Measurements from ENCODE around the gene NFATC2.

The NFATC2 gene

GRCh38 chr20:51449498-51450220, 92.9 kb downstream of the NFATC2 start:
- H3K27ac ChIP-seq (ENCODE audit: low read depth, low read length), result no peak overlapping the region

GRCh38 chr20:51447765-51448148, 94.8 kb downstream of the NFATC2 start:
- no peaks in the 10 kb centered on the region for H3K27me3 ChIP-seq (ENCODE audit: control insufficient read depth, insufficient read depth, low read length)
- no peak overlapping the region for H3K9ac ChIP-seq (ENCODE audit: low read length)
- peaks cover 22% of the 10 kb centered on the region; the same call in 1 of the 2 replicates for H3K4me1 ChIP-seq (ENCODE audit: control insufficient read depth, insufficient read depth, low read length)
- no peak overlapping the region for H3K27ac ChIP-seq (ENCODE audit: low read depth, low read length)
- no peaks in the 10 kb centered on the region for H3K9me3 ChIP-seq (ENCODE audit: control insufficient read depth, insufficient read depth, low read depth, low read length)
- H3K4me3 ChIP-seq (ENCODE audit: low read depth, low read length), result no peak overlapping the region
- no peaks in the 10 kb centered on the region for H3K36me3 ChIP-seq (ENCODE audit: control insufficient read depth, insufficient read depth, low read length)

More at GRCh38 chr20:51449498-51450220, 92.9 kb downstream of the NFATC2 start:
- H3K36me3 ChIP-seq (ENCODE audit: control insufficient read depth, insufficient read depth, low read length), result no peaks in the 10 kb centered on the region
- H3K27me3 ChIP-seq (ENCODE audit: control insufficient read depth, insufficient read depth, low read length), result no peaks in the 10 kb centered on the region
- no peak overlapping the region for H3K9ac ChIP-seq (ENCODE audit: low read length)
- H3K4me1 ChIP-seq (ENCODE audit: control insufficient read depth, insufficient read depth, low read length), result peaks cover 21% of the 10 kb centered on the region; the same call in 1 of the 2 replicates
- peaks cover 4% of the 10 kb centered on the region; the same call in 1 of the 2 replicates for H3K9me3 ChIP-seq (ENCODE audit: control insufficient read depth, insufficient read depth, low read depth, low read length)
- no peak overlapping the region for H3K4me3 ChIP-seq (ENCODE audit: low read depth, low read length)

- no peak overlapping the region for H3K9ac ChIP-seq (ENCODE audit: low read length)
- peaks cover 22% of the 10 kb centered on the region; the same call in 1 of the 2 replicates for H3K4me1 ChIP-seq (ENCODE audit: control insufficient read depth, insufficient read depth, low read length)
- H3K36me3 ChIP-seq (ENCODE audit: control insufficient read depth, insufficient read depth, low read length), result no peaks in the 10 kb centered on the region
- H3K4me3 ChIP-seq (ENCODE audit: low read depth, low read length), result no peak overlapping the region
- no peaks in the 10 kb centered on the region for H3K27me3 ChIP-seq (ENCODE audit: control insufficient read depth, insufficient read depth, low read length)
- H3K27ac ChIP-seq (ENCODE audit: low read depth, low read length), result no peak overlapping the region
- no peaks in the 10 kb centered on the region for H3K9me3 ChIP-seq (ENCODE audit: control insufficient read depth, insufficient read depth, low read depth, low read length)
Measured at GRCh38 chr20:51447097-51447764, 95.3 kb downstream of the NFATC2 start.

GRCh38 chr20:51446656-51447055, 95.9 kb downstream of the NFATC2 start:
- H3K9me3 ChIP-seq (ENCODE audit: control insufficient read depth, insufficient read depth, low read depth, low read length), result no peaks in the 10 kb centered on the region
- peaks cover 22% of the 10 kb centered on the region; the same call in 1 of the 2 replicates for H3K4me1 ChIP-seq (ENCODE audit: control insufficient read depth, insufficient read depth, low read length)
- no peak overlapping the region for H3K4me3 ChIP-seq (ENCODE audit: low read depth, low read length)
- H3K9ac ChIP-seq (ENCODE audit: low read length), result peak overlapping the region; percentile 1
- no peaks in the 10 kb centered on the region for H3K27me3 ChIP-seq (ENCODE audit: control insufficient read depth, insufficient read depth, low read length)
- H3K36me3 ChIP-seq (ENCODE audit: control insufficient read depth, insufficient read depth, low read length), result no peaks in the 10 kb centered on the region
- no peak overlapping the region; the same call in 1 of the 2 replicates for H3K27ac ChIP-seq (ENCODE audit: low read depth, low read length)

GRCh38 chr20:51446230-51446629, 96.3 kb downstream of the NFATC2 start:
- Histone ChIP-seq H3K4me3 (ENCODE audit: low read depth, low read length) (no peak overlapping the region), H3K9me3 (ENCODE audit: control insufficient read depth, insufficient read depth, low read depth, low read length) (no peaks in the 10 kb centered on the region), H3K9ac (ENCODE audit: low read length) (peak overlapping the region; percentile 1), H3K27me3 (ENCODE audit: control insufficient read depth, insufficient read depth, low read length) (no peaks in the 10 kb centered on the region), H3K4me1 (ENCODE audit: control insufficient read depth, insufficient read depth, low read length) (peaks cover 22% of the 10 kb centered on the region; the same call in 1 of the 2 replicates), H3K27ac (ENCODE audit: low read depth, low read length) (no peak overlapping the region; the same call in 1 of the 2 replicates), H3K36me3 (ENCODE audit: control insufficient read depth, insufficient read depth, low read length) (no peaks in the 10 kb centered on the region)

- no peaks in the 10 kb centered on the region for H3K9me3 ChIP-seq (ENCODE audit: control insufficient read depth, insufficient read depth, low read depth, low read length)
- no peaks in the 10 kb centered on the region for H3K27me3 ChIP-seq (ENCODE audit: control insufficient read depth, insufficient read depth, low read length)
- no peak overlapping the region for H3K4me3 ChIP-seq (ENCODE audit: low read depth, low read length)
- no peak overlapping the region for H3K9ac ChIP-seq (ENCODE audit: low read length)
- H3K36me3 ChIP-seq (ENCODE audit: control insufficient read depth, insufficient read depth, low read length), result no peaks in the 10 kb centered on the region
- peaks cover 22% of the 10 kb centered on the region; the same call in 1 of the 2 replicates for H3K4me1 ChIP-seq (ENCODE audit: control insufficient read depth, insufficient read depth, low read length)
- H3K27ac ChIP-seq (ENCODE audit: low read depth, low read length), result no peak overlapping the region
Measured at GRCh38 chr20:51445591-51445990, 96.9 kb downstream of the NFATC2 start.

GRCh38 chr20:51444922-51445438, 97.5 kb downstream of the NFATC2 start:
- Histone ChIP-seq H3K36me3 (ENCODE audit: control insufficient read depth, insufficient read depth, low read length) (no peaks in the 10 kb centered on the region), H3K9me3 (ENCODE audit: control insufficient read depth, insufficient read depth, low read depth, low read length) (no peaks in the 10 kb centered on the region), H3K27me3 (ENCODE audit: control insufficient read depth, insufficient read depth, low read length) (no peaks in the 10 kb centered on the region), H3K27ac (ENCODE audit: low read depth, low read length) (no peak overlapping the region), H3K4me1 (ENCODE audit: control insufficient read depth, insufficient read depth, low read length) (peaks cover 22% of the 10 kb centered on the region; the same call in 1 of the 2 replicates), H3K4me3 (ENCODE audit: low read depth, low read length) (no peak overlapping the region), H3K9ac (ENCODE audit: low read length) (no peak overlapping the region)

GRCh38 chr20:51444467-51444866, 98.1 kb downstream of the NFATC2 start:
- H3K4me1 ChIP-seq (ENCODE audit: control insufficient read depth, insufficient read depth, low read length), result peaks cover 22% of the 10 kb centered on the region; the same call in 1 of the 2 replicates
- no peak overlapping the region for H3K27ac ChIP-seq (ENCODE audit: low read depth, low read length)
- H3K27me3 ChIP-seq (ENCODE audit: control insufficient read depth, insufficient read depth, low read length), result no peaks in the 10 kb centered on the region
- no peak overlapping the region for H3K4me3 ChIP-seq (ENCODE audit: low read depth, low read length)
- H3K9me3 ChIP-seq (ENCODE audit: control insufficient read depth, insufficient read depth, low read depth, low read length), result no peaks in the 10 kb centered on the region
- H3K9ac ChIP-seq (ENCODE audit: low read length), result no peak overlapping the region
- no peaks in the 10 kb centered on the region for H3K36me3 ChIP-seq (ENCODE audit: control insufficient read depth, insufficient read depth, low read length)

- Histone ChIP-seq H3K27me3 (ENCODE audit: control insufficient read depth, insufficient read depth, low read length) (no peaks in the 10 kb centered on the region), H3K27ac (ENCODE audit: low read depth, low read length) (no peak overlapping the region), H3K4me1 (ENCODE audit: control insufficient read depth, insufficient read depth, low read length) (peaks cover 16% of the 10 kb centered on the region; the same call in 1 of the 2 replicates), H3K36me3 (ENCODE audit: control insufficient read depth, insufficient read depth, low read length) (no peaks in the 10 kb centered on the region), H3K9ac (ENCODE audit: low read length) (no peak overlapping the region), H3K9me3 (ENCODE audit: control insufficient read depth, insufficient read depth, low read depth, low read length) (no peaks in the 10 kb centered on the region), H3K4me3 (ENCODE audit: low read depth, low read length) (no peak overlapping the region)
Measured at GRCh38 chr20:51442602-51443001, 99.9 kb downstream of the NFATC2 start.

- Histone ChIP-seq H3K36me3 (ENCODE audit: control insufficient read depth, insufficient read depth, low read length) (no peaks in the 10 kb centered on the region), H3K27me3 (ENCODE audit: control insufficient read depth, insufficient read depth, low read length) (no peaks in the 10 kb centered on the region), H3K9ac (ENCODE audit: low read length) (no peak overlapping the region), H3K9me3 (ENCODE audit: control insufficient read depth, insufficient read depth, low read depth, low read length) (no peaks in the 10 kb centered on the region), H3K4me1 (ENCODE audit: control insufficient read depth, insufficient read depth, low read length) (peaks cover 21% of the 10 kb centered on the region; the same call in 1 of the 2 replicates), H3K27ac (ENCODE audit: low read depth, low read length) (no peak overlapping the region), H3K4me3 (ENCODE audit: low read depth, low read length) (no peak overlapping the region)
Measured at GRCh38 chr20:51440589-51440988, 101.9 kb downstream of the NFATC2 start.

- Histone ChIP-seq H3K9ac (ENCODE audit: low read length) (no peak overlapping the region), H3K27me3 (ENCODE audit: control insufficient read depth, insufficient read depth, low read length) (no peaks in the 10 kb centered on the region), H3K36me3 (ENCODE audit: control insufficient read depth, insufficient read depth, low read length) (no peaks in the 10 kb centered on the region), H3K9me3 (ENCODE audit: control insufficient read depth, insufficient read depth, low read depth, low read length) (no peaks in the 10 kb centered on the region), H3K4me1 (ENCODE audit: control insufficient read depth, insufficient read depth, low read length) (peaks cover 14% of the 10 kb centered on the region; the same call in 1 of the 2 replicates), H3K27ac (ENCODE audit: low read depth, low read length) (no peak overlapping the region), H3K4me3 (ENCODE audit: low read depth, low read length) (no peak overlapping the region)
Measured at GRCh38 chr20:51439160-51439689, 103.3 kb downstream of the NFATC2 start.
